Subcutaneous adipose tissue (tissue), 4 donors: ENCODE measurements around the gene CDH4. TPM values are rescaled to one million over a fixed set of nuclear protein-coding genes. Genes with fewer than 3 reads are reported as not detected.

Source experiments
- CTCF ChIP-seq: fragments of 450-650 bp; IDR thresholded peaks from one replicate; pipeline ENCODE4 v1.5.1; 2016; ENCODE audit warnings: low read depth, mild to moderate bottlenecking, control low read depth, antibody characterized with exemption, moderate library complexity
- total RNA-seq, 4 donors: library from RNA; depleted of rRNA; stranded (reverse); fragments of >200 nt; gene quantifications; one replicate each; pipeline ENCODE4 v1.1.0, GENCODE V29; 2016

The CDH4 gene
- total RNA-seq, 4 donors from 2014 or later, result not detected

- TF ChIP-seq CTCF, result no peak
Observed at GRCh38 chr20:61954276-61955021, 702.4 kb downstream of the CDH4 start.

GRCh38 chr20:61955668-61956395 is 703.8 kb downstream of the CDH4 start:
- TF ChIP-seq CTCF, result no peak

- TF ChIP-seq CTCF, result no peak
Observed at GRCh38 chr20:61956396-61957342, 704.6 kb downstream of the CDH4 start.

GRCh38 chr20:61957961-61958715 is 706.1 kb downstream of the CDH4 start:
- TF ChIP-seq CTCF, result no peak

GRCh38 chr20:61958773-61959700 is 707.0 kb downstream of the CDH4 start:
- no peak for TF ChIP-seq CTCF

GRCh38 chr20:61960836-61961235 is 708.8 kb downstream of the CDH4 start:
- TF ChIP-seq CTCF, result no peak
